GM12801 (cell line): ENCODE results near the gene DENND4C.

Experiments
- TF ChIP-seq, protein P1 (sequence below): IDR thresholded peaks from one replicate; pipeline ENCODE4 v1.5.1; 2011; ENCODE audit warnings: control low read depth; ENCODE audit not compliant: insufficient read length; ENCODE audit errors: extremely low read depth

DENND4C gene

DNA sequence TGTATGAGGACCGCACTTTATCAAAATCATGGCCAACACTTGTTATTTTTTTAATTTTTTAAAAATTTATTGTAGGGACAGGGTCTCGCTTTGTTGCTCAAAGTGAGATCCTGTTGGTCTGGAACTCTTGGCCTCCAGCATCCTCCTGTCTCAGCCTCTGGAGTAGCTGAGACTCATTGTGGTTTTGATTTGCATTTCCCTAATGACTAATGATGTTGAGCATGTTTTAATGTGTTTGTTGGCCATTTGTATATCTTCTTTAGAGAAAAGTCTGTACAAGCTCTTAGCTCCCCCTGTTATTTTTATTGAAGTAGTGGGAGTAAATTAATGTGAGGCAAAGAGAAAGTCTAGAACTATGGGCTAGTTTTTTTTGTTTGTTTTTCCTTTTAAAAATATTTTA, 151.2 kb downstream of the DENND4C start:
- TF ChIP-seq, protein P1, sequence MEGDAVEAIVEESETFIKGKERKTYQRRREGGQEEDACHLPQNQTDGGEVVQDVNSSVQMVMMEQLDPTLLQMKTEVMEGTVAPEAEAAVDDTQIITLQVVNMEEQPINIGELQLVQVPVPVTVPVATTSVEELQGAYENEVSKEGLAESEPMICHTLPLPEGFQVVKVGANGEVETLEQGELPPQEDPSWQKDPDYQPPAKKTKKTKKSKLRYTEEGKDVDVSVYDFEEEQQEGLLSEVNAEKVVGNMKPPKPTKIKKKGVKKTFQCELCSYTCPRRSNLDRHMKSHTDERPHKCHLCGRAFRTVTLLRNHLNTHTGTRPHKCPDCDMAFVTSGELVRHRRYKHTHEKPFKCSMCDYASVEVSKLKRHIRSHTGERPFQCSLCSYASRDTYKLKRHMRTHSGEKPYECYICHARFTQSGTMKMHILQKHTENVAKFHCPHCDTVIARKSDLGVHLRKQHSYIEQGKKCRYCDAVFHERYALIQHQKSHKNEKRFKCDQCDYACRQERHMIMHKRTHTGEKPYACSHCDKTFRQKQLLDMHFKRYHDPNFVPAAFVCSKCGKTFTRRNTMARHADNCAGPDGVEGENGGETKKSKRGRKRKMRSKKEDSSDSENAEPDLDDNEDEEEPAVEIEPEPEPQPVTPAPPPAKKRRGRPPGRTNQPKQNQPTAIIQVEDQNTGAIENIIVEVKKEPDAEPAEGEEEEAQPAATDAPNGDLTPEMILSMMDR, result no peak

GRCh38 chr9:19385786-19386501, 155.5 kb downstream of the DENND4C start:
- TF ChIP-seq, protein P1, result no peak

- TF ChIP-seq, protein P1, result no peak
Observed at GRCh38 chr9:19386502-19387044, 156.1 kb downstream of the DENND4C start.

GRCh38 chr9:19387317-19387716, 156.8 kb downstream of the DENND4C start:
- TF ChIP-seq, protein P1, result no peak

DNA sequence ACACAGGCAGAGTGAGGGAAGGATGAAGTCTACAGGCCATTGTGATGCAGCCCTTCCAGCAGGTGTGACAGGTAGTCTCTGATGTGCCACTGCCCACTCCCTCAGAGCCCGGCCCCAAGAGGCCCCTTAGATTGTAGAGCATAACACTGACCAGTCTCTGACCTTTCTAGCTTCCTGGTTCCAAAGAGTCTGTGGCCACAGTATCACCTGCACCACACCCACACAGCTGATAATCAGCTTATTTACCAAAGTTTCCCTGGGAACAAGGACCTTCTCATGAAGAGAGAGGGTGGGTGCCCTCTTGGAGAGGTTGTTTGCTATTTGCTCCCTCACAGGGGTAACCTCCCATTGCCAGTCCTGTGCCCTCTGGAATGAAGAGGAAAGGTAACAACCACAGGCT, 167.4 kb downstream of the DENND4C start:
- TF ChIP-seq, protein P1, result no peak

DNA sequence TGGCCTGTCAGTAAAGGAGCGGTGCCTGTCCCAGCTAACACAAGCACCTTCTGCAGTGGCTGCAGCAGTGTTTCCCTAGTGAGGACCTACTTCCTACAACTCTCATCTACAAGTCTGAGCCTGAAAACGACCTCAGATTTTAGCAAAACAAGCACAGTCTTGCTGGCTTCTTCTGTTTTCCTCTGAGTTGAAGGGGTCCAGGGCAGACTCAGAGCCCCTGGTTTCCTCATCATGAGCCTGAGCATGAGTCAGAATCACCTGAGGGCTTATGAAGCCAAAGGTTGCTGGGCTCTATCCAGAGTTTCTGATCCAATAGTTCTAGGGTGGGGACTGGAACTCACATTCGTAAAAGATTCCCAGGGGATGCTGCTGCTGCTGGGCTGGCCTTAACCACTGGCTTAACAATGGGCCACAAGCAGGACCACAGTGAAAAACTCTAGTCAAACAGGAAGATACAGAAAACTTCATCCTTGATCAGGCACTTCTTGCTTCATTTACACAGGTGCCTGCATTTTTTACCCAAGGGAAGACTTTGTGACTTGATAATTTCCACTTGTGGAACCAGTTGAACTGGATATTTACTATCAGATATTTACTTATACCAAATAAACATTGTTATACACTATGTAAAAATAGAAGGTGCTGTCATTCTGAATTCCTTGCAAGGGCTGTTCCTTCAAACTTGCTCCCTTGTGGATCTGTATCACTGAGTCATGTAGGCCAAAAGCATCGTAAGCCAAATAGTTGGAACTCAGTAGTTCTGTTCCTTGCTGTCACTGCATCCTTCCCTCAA, 174.0 kb downstream of the DENND4C start:
- TF ChIP-seq, protein P1, result no peak

DNA sequence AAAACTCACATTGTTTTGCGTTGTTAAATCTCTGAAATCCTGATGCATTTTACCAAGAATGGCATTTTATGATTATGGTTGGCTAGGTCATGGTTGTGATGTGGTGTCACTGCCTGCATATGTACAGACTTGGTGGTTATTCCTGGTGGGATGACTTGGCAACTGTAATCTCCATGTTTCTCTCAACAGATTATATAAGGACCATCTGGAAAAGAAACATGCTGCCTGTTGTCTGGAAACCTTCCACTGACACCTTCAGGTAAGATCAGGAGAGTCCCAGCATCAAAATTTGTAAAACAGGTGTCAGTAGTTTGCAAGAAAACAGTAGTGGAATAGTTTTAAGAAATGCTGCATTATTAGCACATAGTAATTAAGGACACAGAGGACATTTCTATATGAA, 175.3 kb downstream of the DENND4C start:
- TF ChIP-seq, protein P1, result no peak
